ENCODE measurements around the gene EGR2.

EGR2 gene

DNA sequence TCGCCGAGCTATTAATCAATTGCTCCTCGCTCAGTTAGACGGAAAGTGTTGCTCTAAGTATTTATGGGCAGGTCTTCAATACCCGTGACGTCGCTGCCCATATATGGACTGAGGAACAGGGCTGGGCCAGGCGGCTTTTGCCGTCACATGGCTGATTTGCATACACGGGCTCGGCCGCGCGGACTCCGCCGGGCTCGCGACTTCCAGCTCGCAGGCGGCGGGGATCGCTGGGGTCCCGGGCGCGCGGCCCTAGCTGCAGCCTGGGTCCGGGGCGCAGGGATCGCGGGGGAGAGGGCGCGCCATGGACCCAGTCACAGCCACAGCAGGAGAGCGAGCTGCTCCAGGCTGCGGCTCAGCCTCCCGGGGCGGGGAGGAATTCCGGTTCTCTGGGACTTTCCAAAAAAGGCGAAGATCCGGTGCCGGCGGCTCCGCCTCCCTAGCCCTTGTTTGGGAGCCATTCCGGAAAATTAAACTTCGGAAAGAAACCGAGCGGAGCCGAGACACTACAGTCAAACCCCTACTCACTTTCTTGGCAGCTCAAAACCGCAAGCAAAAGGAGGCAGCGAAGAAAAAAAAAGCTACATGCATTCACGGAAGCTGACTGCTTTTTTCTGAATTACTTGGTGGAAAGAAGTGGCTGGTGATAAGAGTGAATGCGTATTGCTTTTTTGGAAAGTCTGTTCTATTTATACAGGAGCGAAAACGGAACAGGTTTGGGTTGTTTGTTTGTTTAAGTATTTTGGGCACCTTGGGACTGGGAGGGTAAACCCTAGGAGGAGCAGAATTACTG is at the start of gene EGR2:
EGR2 (minus strand) TSS at position 36 of the 790 bp plus-strand sequence. CDS start 337 bp downstream, outside the sequence.
- peaks cover 21% of the 10 kb centered on the region for H3K27me3 Mint-ChIP-seq
- H3K27ac Mint-ChIP-seq, result peak within 1 kb of the TSS; percentile 99
- H3K36me3 Mint-ChIP-seq (ENCODE audit: low read depth), result peaks cover 42% of the 10 kb centered on the region
- H3K4me1 Mint-ChIP-seq (ENCODE audit: low read depth), result peaks cover 53% of the 10 kb centered on the region
- H3K4me3 Mint-ChIP-seq, result peak within 1 kb of the TSS; percentile 93
- H3K9me3 Mint-ChIP-seq, result no peaks in the 10 kb centered on the region

DNA sequence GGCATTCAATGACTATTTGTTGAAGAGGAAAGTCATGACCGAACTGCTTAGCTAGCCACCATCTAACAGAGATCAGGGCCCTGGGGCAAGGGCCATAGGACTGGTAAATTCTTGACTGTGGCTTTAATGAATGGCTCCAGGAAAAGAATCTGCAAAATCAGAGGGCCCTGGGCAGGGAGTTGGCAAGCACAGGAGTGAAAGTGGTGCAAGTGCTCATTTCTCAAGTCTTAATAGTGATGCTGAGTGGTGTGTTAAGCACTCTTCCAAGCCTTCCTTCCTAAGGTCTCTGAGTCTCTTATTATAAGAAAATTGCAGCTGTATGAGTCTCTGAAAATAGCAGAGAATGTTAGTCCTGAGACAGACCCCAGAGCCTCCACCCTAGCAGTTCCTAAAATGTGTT is 46.3 kb upstream of the EGR2 start:
- Mint-ChIP-seq H3K4me1 (ENCODE audit: low read depth) (peaks cover 38% of the 10 kb centered on the region), H3K4me3 (no peak overlapping the region), H3K9me3 (peaks cover 4% of the 10 kb centered on the region), H3K27me3 (no peaks in the 10 kb centered on the region), H3K27ac (no peak overlapping the region), H3K36me3 (ENCODE audit: low read depth) (no peaks in the 10 kb centered on the region)

DNA sequence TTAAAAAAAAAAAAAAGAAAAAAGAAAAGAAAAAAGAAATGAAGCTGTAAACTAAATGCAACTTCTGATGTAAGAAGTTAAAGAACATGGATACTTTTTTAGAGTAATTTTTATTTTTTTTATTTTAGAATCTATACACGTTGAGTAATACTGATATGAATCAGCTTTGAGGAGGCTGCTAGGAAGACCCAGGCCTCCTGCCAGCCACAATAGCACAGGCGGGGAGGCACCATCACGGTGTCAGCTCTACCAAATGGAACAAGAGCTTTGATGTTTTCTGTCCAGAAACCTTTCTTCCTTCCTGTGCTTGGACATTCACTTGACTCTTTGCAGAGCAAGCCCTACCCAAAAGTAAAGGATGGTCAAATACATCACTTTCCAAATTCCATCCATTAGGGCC is 45.3 kb upstream of the EGR2 start:
- peaks cover 48% of the 10 kb centered on the region for H3K4me1 Mint-ChIP-seq (ENCODE audit: low read depth)
- H3K27ac Mint-ChIP-seq, result no peak overlapping the region
- H3K27me3 Mint-ChIP-seq, result no peaks in the 10 kb centered on the region
- H3K36me3 Mint-ChIP-seq (ENCODE audit: low read depth), result no peaks in the 10 kb centered on the region
- H3K4me3 Mint-ChIP-seq, result no peak overlapping the region
- peaks cover 4% of the 10 kb centered on the region for H3K9me3 Mint-ChIP-seq

DNA sequence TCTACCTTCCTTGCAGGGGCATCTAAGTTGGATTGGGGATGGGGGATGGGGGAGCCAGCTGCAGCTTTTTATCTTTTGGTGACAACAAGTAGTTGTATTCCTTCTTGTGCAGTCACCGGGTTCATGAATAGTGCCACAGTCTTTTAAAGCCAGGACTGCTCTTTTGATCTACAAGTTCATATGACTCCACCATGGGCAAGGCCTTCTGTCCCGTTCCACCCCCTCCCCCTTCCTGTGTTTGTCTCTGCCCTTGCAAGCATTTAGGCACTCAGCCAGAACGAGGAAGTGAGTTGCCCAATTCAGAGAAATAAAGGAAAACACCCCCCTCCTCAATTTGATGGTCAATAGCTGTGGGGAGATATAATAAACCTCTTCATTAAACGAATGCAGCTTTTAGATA is 44.8 kb upstream of the EGR2 start:
- Mint-ChIP-seq H3K9me3 (peaks cover 4% of the 10 kb centered on the region), H3K4me3 (no peak overlapping the region), H3K27me3 (no peaks in the 10 kb centered on the region), H3K36me3 (ENCODE audit: low read depth) (no peaks in the 10 kb centered on the region), H3K4me1 (ENCODE audit: low read depth) (peaks cover 53% of the 10 kb centered on the region), H3K27ac (no peak overlapping the region)

DNA sequence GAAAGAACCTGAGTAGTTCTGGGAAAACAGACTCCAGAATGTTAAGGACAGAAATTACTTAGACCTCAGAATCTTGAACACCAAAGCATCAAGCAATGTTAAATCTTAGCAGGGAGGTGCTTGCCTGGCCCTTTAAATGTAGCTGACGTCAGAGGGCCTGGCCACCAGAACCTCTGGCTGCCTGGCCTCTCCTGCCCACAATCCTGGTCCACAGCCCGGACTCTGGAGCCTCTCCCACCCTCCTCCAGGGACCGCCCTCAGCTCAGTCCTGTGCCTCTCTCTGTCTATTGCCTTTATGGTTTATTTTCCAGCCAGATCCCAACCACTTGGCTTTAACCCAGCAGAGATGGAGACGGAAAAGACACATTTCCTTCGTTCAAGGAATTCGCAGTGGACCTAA is 42.2 kb upstream of the EGR2 start:
- Mint-ChIP-seq H3K27ac (no peak overlapping the region), H3K4me1 (ENCODE audit: low read depth) (peaks cover 71% of the 10 kb centered on the region), H3K9me3 (peaks cover 3% of the 10 kb centered on the region), H3K36me3 (ENCODE audit: low read depth) (no peaks in the 10 kb centered on the region), H3K27me3 (no peaks in the 10 kb centered on the region), H3K4me3 (no peak overlapping the region)

DNA sequence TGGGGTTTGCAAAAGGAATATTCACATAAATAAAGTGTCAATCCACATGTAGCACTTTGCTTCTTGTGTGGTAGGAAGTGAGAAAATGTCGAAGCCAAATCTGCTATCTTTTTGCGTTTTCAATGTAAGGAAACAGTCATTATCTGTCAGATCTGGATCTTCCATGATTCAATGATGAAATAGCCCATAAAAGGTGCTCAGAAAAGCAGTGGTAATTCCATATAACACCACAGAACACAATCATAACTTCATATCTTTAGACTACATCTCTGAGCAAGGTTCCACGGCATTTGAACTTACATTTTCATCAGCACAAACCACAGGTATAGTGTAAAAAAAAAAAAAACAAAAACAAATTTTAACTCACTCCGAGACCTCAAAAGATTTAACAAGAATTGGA is 39.9 kb upstream of the EGR2 start:
- Mint-ChIP-seq H3K9me3 (no peaks in the 10 kb centered on the region), H3K4me1 (ENCODE audit: low read depth) (peaks cover 73% of the 10 kb centered on the region), H3K27ac (peak overlapping the region; percentile 88), H3K4me3 (peak overlapping the region; percentile 41), H3K27me3 (no peaks in the 10 kb centered on the region), H3K36me3 (ENCODE audit: low read depth) (peaks cover 5% of the 10 kb centered on the region)

DNA sequence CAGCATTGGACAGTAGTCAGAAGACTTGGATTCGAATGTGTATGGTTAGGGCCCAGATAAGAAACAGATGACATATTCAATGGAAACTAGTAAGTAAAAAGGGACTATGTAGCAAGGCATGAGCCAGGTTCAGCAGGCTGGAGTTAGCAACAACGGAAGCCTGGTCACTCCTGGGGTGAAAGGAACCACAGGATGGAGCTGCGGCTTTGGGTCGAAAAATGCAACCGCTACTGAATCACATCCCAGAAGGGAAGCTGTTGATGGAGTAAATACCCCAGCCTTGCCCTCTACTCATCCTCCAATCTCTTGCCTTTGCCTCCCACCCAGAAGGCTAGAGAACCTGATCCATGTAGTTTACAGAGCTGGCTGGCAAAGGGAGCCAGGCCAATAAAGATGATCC is 37.5 kb upstream of the EGR2 start:
- peak overlapping the region; percentile 97 for H3K27ac Mint-ChIP-seq
- H3K4me3 Mint-ChIP-seq, result peak overlapping the region; percentile 78
- peaks cover 4% of the 10 kb centered on the region for H3K27me3 Mint-ChIP-seq
- peaks cover 5% of the 10 kb centered on the region for H3K9me3 Mint-ChIP-seq
- H3K36me3 Mint-ChIP-seq (ENCODE audit: low read depth), result peaks cover 7% of the 10 kb centered on the region
- peaks cover 74% of the 10 kb centered on the region for H3K4me1 Mint-ChIP-seq (ENCODE audit: low read depth)

- Mint-ChIP-seq H3K4me1 (ENCODE audit: low read depth) (peaks cover 74% of the 10 kb centered on the region), H3K36me3 (ENCODE audit: low read depth) (peaks cover 7% of the 10 kb centered on the region), H3K4me3 (peak overlapping the region; percentile 78), H3K27me3 (peaks cover 4% of the 10 kb centered on the region), H3K27ac (peak overlapping the region; percentile 97), H3K9me3 (peaks cover 5% of the 10 kb centered on the region)
Measured at GRCh38 chr10:62852961-62853702, 37.0 kb upstream of the EGR2 start.

GRCh38 chr10:62851442-62851841 is 35.3 kb upstream of the EGR2 start:
- H3K27ac Mint-ChIP-seq, result peak overlapping the region; percentile 68
- peaks cover 6% of the 10 kb centered on the region for H3K27me3 Mint-ChIP-seq
- peaks cover 61% of the 10 kb centered on the region for H3K4me1 Mint-ChIP-seq (ENCODE audit: low read depth)
- peak overlapping the region; percentile 20 for H3K4me3 Mint-ChIP-seq
- peaks cover 19% of the 10 kb centered on the region for H3K9me3 Mint-ChIP-seq
- H3K36me3 Mint-ChIP-seq (ENCODE audit: low read depth), result peaks cover 11% of the 10 kb centered on the region

DNA sequence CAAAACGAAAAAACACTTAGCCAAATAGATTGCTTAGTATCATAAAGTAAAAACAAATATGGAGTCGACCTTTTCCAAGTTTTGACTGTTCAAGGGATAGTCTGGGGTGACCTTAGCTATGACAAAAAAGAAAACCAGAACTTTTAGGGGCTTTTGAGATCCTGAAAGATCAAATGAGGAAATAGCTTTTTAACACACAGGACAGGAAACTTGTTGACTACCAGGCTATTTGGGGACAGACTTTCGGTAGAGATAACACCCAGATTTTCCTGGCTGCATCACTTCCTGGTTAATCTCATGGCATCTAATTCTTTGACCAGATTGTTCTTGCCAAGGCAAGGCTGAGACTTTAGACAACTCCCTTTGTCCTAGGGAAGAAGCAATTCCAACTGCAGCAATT is 34.5 kb upstream of the EGR2 start:
- Mint-ChIP-seq H3K27ac (peak overlapping the region; percentile 42), H3K27me3 (peaks cover 7% of the 10 kb centered on the region), H3K4me3 (peak overlapping the region; percentile 14), H3K36me3 (ENCODE audit: low read depth) (peaks cover 11% of the 10 kb centered on the region), H3K4me1 (ENCODE audit: low read depth) (peaks cover 53% of the 10 kb centered on the region), H3K9me3 (peaks cover 20% of the 10 kb centered on the region)

GRCh38 chr10:62847433-62847832 is 31.3 kb upstream of the EGR2 start:
- peaks cover 7% of the 10 kb centered on the region for H3K27me3 Mint-ChIP-seq
- no peak overlapping the region for H3K27ac Mint-ChIP-seq
- peaks cover 45% of the 10 kb centered on the region for H3K4me1 Mint-ChIP-seq (ENCODE audit: low read depth)
- peaks cover 20% of the 10 kb centered on the region for H3K9me3 Mint-ChIP-seq
- no peak overlapping the region for H3K4me3 Mint-ChIP-seq
- peaks cover 11% of the 10 kb centered on the region for H3K36me3 Mint-ChIP-seq (ENCODE audit: low read depth)

- Mint-ChIP-seq H3K36me3 (ENCODE audit: low read depth) (peaks cover 4% of the 10 kb centered on the region), H3K4me3 (peak overlapping the region; percentile 8), H3K4me1 (ENCODE audit: low read depth) (peaks cover 26% of the 10 kb centered on the region), H3K9me3 (peaks cover 19% of the 10 kb centered on the region), H3K27me3 (peaks cover 15% of the 10 kb centered on the region), H3K27ac (peak overlapping the region; percentile 79)
Measured at GRCh38 chr10:62844280-62845011, 28.3 kb upstream of the EGR2 start.

GRCh38 chr10:62843600-62843999 is 27.4 kb upstream of the EGR2 start:
- peaks cover 4% of the 10 kb centered on the region for H3K36me3 Mint-ChIP-seq (ENCODE audit: low read depth)

DNA sequence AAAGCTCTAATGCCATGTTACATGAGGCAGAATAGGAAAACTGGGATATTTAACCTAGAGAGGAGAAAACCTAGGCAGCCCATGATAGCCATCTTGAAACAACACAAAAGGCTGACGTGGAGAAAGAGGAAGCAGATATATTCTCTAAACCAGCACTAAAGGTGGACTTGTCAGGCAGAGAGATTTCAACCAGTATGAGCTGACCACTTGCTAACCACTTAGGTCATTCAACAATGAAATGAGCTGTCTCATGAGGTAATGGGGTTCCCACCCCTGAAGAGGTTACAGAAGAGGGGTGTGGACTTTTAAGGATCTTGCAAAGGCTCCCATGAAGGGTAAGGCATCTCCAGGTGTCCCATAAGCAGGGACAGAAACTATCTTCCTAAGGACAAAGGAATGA is 26.8 kb upstream of the EGR2 start:
- H3K9me3 Mint-ChIP-seq, result peaks cover 14% of the 10 kb centered on the region
- H3K27me3 Mint-ChIP-seq, result peaks cover 12% of the 10 kb centered on the region
- peaks cover 4% of the 10 kb centered on the region for H3K36me3 Mint-ChIP-seq (ENCODE audit: low read depth)
- no peak overlapping the region for H3K27ac Mint-ChIP-seq
- peaks cover 26% of the 10 kb centered on the region for H3K4me1 Mint-ChIP-seq (ENCODE audit: low read depth)
- no peak overlapping the region for H3K4me3 Mint-ChIP-seq

More at GRCh38 chr10:62843600-62843999, 27.4 kb upstream of the EGR2 start:
- H3K4me1 Mint-ChIP-seq (ENCODE audit: low read depth), result peaks cover 26% of the 10 kb centered on the region
- H3K9me3 Mint-ChIP-seq, result peaks cover 15% of the 10 kb centered on the region
- no peak overlapping the region for H3K4me3 Mint-ChIP-seq
- peaks cover 12% of the 10 kb centered on the region for H3K27me3 Mint-ChIP-seq
- H3K27ac Mint-ChIP-seq, result no peak overlapping the region

DNA sequence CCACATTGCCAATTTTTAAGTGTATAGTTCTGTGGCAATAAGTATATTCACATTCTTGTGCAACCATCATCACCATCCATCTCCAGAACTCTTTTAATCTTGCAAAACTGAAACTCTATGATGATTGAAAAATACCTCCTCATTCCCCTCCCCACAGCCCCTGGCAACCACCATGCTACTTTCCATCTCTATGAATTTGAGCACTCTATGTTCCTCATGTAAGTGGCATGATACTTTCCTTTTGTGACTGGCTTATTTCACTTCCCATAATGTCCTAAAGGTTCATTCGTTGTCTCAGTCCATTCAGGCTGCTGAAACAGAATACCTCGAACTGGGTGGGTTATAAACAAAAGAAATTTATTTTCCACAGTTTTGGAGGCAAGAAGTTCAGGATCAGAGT is 23.4 kb upstream of the EGR2 start:
- peaks cover 17% of the 10 kb centered on the region for H3K27me3 Mint-ChIP-seq
- no peak overlapping the region for H3K4me3 Mint-ChIP-seq
- no peaks in the 10 kb centered on the region for H3K36me3 Mint-ChIP-seq (ENCODE audit: low read depth)
- no peak overlapping the region for H3K27ac Mint-ChIP-seq
- peaks cover 17% of the 10 kb centered on the region for H3K4me1 Mint-ChIP-seq (ENCODE audit: low read depth)
- H3K9me3 Mint-ChIP-seq, result no peaks in the 10 kb centered on the region

All from stimulated activated naive CD8-positive, alpha-beta T cell treated with anti-CD3 and anti-CD28 coated beads, Interleukin-15, Interleukin-2, amounts not matched to agents 100 ng/mL and 50 ng/mL, for 24 hours (primary cell).